KMS-11 (cell line): Measurements from ENCODE around the gene GTPBP4.

Source experiments
- H2AFZ ChIP-seq: fragments of 200-600 bp; sonication (generic); 2 replicates; pipeline ENCODE4 v1.6.1; 2016; ENCODE audit warnings: antibody characterized with exemption, mixed run types, low read depth
- H3K27ac ChIP-seq: fragments of 200-600 bp; sonication (generic); 2 replicates; pipeline ENCODE4 v1.6.1; 2016; ENCODE audit warnings: mild to moderate bottlenecking, mixed run types
- H3K27me3 ChIP-seq: fragments of 200-600 bp; sonication (generic); 2 replicates; pipeline ENCODE4 v1.6.1; 2017; ENCODE audit warnings: mild to moderate bottlenecking, low read depth, mixed run types, moderate library complexity; ENCODE audit not compliant: insufficient read depth
- H3K36me3 ChIP-seq: fragments of 200-600 bp; sonication (generic); 2 replicates; pipeline ENCODE4 v1.6.1; 2017; ENCODE audit warnings: mild to moderate bottlenecking, mixed run types; ENCODE audit not compliant: insufficient read depth
- H3K4me1 ChIP-seq: fragments of 200-600 bp; sonication (generic); 2 replicates; pipeline ENCODE4 v1.6.1; 2016; ENCODE audit warnings: mild to moderate bottlenecking, low read depth, mixed run types; ENCODE audit not compliant: poor library complexity, severe bottlenecking
- H3K4me2 ChIP-seq: fragments of 200-600 bp; sonication (generic); 2 replicates; pipeline ENCODE4 v1.7.0; 2016; ENCODE audit warnings: mild to moderate bottlenecking, mixed run types
- H3K4me3 ChIP-seq: fragments of 200-600 bp; sonication (generic); IDR thresholded peaks from 2 replicates; pipeline ENCODE4 v1.6.1; 2017; ENCODE audit warnings: low read depth, low read length, mixed read lengths; ENCODE audit not compliant: insufficient read depth
- H3K79me2 ChIP-seq: fragments of 200-600 bp; sonication (generic); 2 replicates; pipeline ENCODE4 v1.6.1; 2016; ENCODE audit warnings: low read depth, mixed run types; ENCODE audit not compliant: insufficient read depth
- H3K9ac ChIP-seq: fragments of 200-600 bp; sonication (generic); 2 replicates; pipeline ENCODE4 v1.6.1; 2016; ENCODE audit warnings: mild to moderate bottlenecking, mixed run types
- H4K20me1 ChIP-seq: fragments of 200-600 bp; sonication (generic); 2 replicates; pipeline ENCODE4 v1.6.1; 2016; ENCODE audit warnings: mild to moderate bottlenecking, mixed run types; ENCODE audit not compliant: insufficient read depth
- TF ChIP-seq, protein P1 (sequence below): fragments of 200-600 bp; sonication (generic); conservative IDR thresholded peaks from 2 replicates; pipeline ENCODE4 v1.6.1; 2017; ENCODE audit warnings: low read depth, mild to moderate bottlenecking, antibody characterized with exemption, low read length, moderate library complexity, mixed read lengths

Gene GTPBP4

DNA sequence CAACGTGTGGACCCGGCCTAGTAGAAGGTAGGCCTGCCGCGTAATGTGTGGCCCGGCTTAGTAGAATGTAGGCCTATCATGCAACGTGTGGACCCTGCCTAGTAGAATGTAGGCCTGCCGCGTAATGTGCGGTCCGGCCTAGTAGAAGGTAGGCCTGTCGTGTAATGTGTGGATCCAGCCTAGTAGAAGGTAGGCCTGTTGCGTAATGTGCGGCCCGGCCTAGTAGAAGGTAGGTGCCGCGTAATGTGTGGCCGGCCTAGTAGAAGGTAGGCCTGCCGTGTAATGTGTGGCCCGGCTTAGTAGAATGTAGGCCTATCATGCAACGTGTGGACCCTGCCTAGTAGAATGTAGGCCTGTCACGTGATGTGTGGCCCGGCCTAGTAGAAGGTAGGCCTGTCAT, 11.9 kb upstream of the GTPBP4 start:
- Histone ChIP-seq H3K36me3 (no peaks in the 10 kb centered on the region), H3K4me2 (no peak overlapping the region), H3K27ac (no peak overlapping the region), H4K20me1 (no peaks in the 10 kb centered on the region), H3K4me1 (no peaks in the 10 kb centered on the region), H3K9ac (no peak overlapping the region), H3K4me3 (no peak overlapping the region), H3K79me2 (no peaks in the 10 kb centered on the region), H3K27me3 (no peaks in the 10 kb centered on the region), H2AFZ (no peak overlapping the region)
- TF ChIP-seq, protein P1, sequence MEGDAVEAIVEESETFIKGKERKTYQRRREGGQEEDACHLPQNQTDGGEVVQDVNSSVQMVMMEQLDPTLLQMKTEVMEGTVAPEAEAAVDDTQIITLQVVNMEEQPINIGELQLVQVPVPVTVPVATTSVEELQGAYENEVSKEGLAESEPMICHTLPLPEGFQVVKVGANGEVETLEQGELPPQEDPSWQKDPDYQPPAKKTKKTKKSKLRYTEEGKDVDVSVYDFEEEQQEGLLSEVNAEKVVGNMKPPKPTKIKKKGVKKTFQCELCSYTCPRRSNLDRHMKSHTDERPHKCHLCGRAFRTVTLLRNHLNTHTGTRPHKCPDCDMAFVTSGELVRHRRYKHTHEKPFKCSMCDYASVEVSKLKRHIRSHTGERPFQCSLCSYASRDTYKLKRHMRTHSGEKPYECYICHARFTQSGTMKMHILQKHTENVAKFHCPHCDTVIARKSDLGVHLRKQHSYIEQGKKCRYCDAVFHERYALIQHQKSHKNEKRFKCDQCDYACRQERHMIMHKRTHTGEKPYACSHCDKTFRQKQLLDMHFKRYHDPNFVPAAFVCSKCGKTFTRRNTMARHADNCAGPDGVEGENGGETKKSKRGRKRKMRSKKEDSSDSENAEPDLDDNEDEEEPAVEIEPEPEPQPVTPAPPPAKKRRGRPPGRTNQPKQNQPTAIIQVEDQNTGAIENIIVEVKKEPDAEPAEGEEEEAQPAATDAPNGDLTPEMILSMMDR: no peak

DNA sequence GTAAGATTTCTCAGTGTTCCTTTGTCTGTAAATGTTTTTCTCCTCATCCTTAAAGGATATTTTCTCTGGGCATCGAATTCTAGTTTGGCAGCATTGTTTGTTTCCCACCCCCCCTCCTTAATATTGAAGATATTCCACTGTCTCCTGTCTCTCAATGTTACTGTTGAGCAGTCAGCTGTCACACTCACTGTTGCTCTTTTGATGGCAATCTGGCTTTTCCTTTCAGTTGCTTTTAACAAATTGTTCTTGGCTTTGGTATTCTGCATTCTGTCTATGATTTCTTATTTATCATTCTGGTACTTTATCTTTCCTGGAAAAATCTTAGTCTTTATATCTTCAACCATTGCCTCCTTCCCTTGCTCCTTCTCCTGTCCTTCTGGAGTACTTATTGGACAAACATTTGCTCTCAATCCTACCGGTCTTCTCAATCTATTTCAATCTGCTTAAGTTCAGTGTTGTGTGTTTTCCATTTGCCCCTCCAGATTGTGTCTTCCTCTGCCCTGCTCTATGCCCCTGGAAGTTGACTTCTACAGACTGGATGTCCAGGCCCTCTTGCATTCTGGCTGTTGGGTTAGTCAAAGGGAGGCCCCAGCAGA, 9.3 kb upstream of the GTPBP4 start:
- Histone ChIP-seq H3K27ac (no peak overlapping the region), H3K4me2 (no peak overlapping the region), H3K79me2 (no peaks in the 10 kb centered on the region), H4K20me1 (no peaks in the 10 kb centered on the region), H3K36me3 (no peaks in the 10 kb centered on the region), H2AFZ (no peak overlapping the region), H3K4me1 (no peaks in the 10 kb centered on the region), H3K27me3 (no peaks in the 10 kb centered on the region), H3K4me3 (no peak overlapping the region), H3K9ac (no peak overlapping the region)
- TF ChIP-seq, protein P1: no peak

DNA sequence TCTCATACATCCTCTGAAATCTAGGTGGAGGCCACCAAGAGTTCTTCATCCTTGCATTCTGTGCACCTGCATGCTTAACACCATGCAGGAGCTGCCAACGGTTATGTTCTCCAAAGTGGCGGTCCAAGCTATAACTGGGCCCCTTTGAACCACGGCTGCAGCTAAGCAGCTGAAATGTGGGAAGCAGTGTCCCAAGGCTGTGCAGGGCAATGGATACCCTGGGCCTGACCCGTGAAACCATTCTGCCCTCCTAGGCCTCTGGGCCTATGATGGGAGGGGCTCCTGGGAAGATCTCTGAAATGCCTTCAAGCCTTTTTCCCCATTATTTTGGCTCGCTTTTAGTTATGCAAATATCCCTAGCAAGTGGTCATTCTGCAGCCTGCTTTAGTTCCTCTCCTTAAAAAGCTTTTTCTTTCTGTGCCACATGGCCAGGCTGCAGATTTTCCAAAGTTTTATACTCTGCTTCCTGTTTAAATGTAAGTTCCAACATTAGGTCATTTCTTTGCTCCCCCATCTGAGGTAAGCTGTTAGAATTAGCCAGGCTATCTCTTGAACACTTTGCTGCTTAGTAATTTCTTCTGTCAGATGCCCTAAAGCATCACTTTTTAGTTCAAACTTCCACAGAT, 7.7 kb upstream of the GTPBP4 start:
- Histone ChIP-seq H3K4me2 (no peak overlapping the region), H3K36me3 (no peaks in the 10 kb centered on the region), H3K4me3 (no peak overlapping the region), H3K4me1 (no peaks in the 10 kb centered on the region), H3K79me2 (no peaks in the 10 kb centered on the region), H3K9ac (no peak overlapping the region), H4K20me1 (no peaks in the 10 kb centered on the region), H2AFZ (no peak overlapping the region), H3K27ac (no peak overlapping the region), H3K27me3 (no peaks in the 10 kb centered on the region)
- TF ChIP-seq, protein P1: no peak

DNA sequence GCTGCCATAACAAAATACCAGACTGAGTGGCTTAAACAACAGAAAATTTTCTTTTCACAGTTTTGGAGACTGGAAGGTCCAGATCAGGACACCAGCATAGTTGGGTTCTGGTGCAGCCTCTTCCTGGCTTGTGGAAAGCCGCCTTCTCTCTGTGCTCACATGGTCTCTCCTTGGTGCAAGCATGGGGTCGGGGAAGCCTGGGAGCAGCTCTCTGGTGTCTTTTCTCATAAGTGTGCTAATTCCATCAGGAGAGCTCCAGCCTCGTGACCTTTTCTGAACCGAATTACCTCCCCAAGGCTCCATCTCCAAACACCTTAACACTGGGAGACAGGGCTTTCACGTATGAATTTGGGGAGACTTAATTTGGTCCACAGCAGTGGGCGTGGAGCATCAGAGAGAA, 4.8 kb upstream of the GTPBP4 start:
- H3K79me2 ChIP-seq: peaks cover 13% of the 10 kb centered on the region
- no peak overlapping the region for H3K4me3 ChIP-seq
- TF ChIP-seq, protein P1: no peak
- no peak overlapping the region for H2AFZ ChIP-seq
- no peaks in the 10 kb centered on the region for H4K20me1 ChIP-seq
- no peak overlapping the region for H3K27ac ChIP-seq
- peaks cover 10% of the 10 kb centered on the region for H3K4me1 ChIP-seq
- no peak overlapping the region for H3K4me2 ChIP-seq
- H3K27me3 ChIP-seq: no peaks in the 10 kb centered on the region
- H3K9ac ChIP-seq: no peak overlapping the region
- H3K36me3 ChIP-seq: no peaks in the 10 kb centered on the region
